GM18870 (cell line): Measurements from ENCODE around the gene MACROH2A2.

Experiments
- ATAC-seq: cut with Tn5 transposase; IDR thresholded peaks from one replicate; pipeline ENCODE4 v1.9.1; 2021; ENCODE audit warnings: moderate library complexity; ENCODE audit not compliant: unreplicated experiment

Gene MACROH2A2

DNA sequence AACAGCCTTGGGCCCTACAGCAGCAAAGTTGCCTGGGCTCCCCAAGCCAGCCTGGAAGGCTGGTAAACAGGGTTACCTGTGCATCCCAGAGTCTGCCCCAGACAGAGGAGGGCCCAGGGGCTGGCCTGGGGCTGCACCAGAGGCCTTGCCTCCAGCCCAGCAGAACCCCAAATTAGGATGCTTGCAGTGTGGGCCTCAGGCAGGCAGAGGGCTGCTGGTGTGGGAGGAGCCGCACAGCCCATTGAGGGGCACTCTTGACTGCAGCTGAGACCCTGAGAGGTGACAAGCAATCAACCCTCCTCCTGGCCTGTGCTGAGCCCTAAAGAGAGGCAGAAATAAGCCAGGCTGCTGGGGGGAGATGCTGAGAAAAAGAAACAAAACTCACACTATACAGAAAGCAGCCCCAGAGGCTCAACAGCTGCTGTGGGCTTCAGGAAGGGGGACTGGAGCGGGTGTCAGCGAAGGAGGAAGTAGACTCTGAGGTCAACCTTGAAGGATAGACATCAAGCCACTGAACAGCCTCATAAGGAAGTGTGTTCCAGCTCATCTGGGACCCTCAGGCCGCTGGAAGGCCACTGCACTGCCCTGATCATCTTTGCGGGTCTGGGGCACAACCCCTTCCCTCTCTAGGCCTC lies 73.4 kb downstream of the MACROH2A2 start:
- ATAC-seq, result no peak

DNA sequence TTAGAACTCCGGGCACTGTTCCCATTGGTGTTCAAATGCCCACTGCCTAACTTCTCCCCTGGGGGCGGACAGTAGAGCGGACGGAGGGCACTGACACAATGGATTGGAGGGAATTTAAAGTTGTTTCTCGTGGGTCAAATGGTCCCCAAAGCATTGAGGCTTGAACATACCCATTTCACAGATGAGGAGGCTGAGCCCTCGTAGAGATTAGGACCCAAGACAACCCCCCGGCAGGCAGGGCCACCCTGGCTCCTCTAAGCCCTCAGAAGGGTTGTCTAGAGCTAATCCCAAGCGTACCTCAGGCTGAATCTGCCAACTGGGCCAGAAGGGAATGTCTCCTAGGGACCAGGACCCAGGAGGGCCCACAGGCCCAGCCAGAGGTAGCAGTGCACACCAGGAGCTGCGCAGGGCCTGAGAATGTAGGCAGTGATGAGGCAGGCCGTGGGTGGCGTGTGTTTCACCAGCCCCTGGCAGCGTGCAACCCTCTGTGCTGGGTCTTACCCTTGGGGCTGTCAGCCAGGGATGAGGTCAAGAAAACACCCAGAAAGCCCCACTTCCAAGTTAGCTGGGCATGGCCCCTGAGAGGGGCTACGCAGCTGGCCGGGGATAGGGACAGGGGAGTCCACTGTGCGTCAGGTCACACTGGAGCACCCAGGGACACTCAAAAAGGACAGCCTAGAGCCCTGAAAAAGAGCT lies 74.2 kb downstream of the MACROH2A2 start:
- no peak for ATAC-seq

DNA sequence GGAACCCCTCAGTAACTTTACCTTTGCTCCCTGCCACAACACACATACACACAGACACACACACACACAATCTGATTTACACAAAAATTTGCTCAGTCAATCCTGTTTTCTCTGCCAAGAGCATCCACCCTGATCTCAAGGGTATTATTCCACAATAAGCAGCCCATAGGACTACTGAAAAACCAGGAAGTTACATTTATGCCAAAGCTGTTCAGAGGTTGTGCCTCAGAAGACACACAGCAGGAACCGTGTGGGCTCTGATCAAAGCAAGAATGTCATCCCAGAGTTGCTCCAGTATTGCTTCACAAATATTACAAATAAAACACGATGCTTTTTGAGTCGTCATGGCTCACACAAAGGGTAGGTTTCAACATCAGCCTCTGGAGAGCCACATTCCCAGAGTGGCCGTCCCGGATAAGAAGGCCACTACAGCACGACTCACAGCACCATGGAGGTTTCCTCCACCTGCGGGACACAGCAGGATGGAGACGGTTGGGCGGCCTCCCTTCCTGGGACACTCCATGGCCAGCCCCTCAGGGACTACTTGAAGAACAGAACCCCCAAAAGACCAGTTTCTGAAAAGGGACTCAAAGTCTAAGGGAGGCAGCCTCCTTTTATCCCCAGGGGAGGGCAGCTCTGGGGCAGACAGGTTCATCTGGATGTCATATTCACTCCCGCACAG lies 78.4 kb downstream of the MACROH2A2 start:
- ATAC-seq, result no peak

DNA sequence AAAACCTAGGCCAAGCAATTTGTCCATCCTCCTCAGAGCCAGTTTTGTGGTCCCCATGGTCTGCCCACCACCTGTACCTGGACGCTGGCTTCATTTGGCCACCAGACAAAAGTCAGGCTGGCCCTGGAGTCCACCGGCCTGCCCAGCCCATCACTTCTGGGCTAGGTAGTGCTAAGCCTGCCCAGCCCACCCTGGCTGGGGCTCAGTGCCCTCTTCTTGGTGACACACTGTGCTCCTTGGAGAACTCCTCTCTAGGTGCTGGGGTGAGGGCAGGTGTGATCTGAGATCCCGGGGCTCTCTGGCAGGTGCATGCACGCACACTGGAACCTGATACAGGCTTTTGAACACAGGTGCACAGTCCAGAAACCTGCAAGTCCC lies 78.9 kb downstream of the MACROH2A2 start:
- ATAC-seq, result no peak

DNA sequence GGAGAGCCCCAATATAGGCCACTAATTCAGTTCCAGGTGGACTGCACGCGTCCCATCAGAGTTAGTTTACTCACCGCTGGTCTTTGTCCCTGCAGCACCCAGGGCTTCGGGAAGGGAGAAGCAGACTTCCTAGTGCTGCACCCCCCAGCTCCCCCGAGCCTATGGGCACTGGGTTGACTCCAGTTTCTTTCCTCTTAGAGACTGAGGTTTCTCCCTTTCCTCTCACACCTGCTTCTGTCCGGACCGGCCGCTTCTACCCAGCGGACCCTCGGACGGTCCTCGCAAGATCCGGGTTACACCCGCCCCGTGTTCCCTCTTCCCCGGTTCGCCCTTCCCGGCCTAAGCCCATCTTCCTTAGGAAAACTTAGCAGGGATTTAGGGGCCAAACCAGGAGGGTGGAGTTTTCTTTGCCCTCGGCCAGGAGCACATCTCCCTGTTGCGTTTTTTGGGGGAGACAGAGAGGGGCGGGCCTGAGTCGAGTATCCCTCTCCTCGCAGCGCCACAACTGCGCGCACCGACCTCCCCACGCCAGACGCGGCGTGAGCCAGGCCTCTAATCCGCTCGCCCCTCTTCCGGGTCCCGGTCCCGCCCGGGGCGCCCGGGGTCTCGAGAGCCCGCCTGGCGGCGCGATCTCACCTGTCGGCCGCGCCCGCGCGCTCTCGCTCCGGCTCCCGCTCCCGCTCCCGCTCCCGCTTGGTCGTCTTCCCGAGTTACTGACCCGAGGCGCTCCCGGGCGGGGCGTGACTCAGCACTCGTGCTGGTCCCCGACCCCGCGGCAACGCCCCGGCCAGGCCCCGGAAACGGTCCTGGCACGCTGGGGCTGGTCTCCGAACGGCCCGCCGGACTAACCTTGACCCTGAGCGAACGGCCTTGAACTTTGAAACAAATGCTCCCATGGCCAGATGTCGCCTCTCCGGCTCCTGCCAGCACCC lies 79.7 kb downstream of the MACROH2A2 start, which contains the start of gene AIFM2:
AIFM2 (minus strand) TSS at position 728 of the 932 bp plus-strand sequence. CDS start 8,741 bp downstream, outside the sequence.
- peak; percentile 42 for ATAC-seq

DNA sequence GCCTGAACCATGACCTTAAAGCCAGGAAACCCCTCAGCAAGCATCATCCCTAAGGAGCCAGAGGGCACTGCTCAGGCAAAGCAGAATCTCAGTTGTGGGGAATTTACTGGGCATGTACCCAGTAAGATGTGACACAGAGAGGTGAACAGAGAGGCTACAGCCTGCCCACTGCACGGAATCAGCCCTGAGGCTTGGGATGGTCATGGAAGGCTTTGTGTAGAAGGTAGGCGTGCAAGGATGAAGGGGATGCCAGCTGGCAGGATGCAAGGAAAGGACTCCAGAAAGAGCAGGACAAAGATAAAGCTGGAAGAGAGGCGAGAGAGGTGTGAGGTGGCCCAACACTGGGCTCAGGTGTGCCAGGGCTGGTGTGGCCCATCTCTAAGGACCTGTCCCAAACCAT lies 82.4 kb downstream of the MACROH2A2 start:
- ATAC-seq, result no peak

DNA sequence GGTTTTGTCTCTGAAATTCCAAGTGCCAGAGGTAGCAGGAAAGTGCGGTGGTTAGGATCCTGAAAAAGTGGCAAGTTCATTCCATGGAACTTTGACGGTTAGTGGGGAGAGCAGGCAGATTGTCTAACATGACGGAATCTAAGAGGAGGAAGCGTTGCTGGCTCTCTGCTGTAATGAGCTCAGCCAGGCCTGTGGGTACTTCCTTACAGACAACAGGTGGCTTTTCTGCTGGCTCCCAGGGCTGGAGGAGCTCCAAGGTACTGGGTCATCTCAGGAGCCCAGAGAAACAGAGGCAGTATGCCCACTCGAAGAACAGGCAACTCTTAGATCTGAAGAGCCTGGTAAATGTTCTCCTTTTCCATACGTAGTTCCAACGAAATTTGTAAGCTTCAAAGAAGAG lies 83.0 kb downstream of the MACROH2A2 start:
- no peak for ATAC-seq

DNA sequence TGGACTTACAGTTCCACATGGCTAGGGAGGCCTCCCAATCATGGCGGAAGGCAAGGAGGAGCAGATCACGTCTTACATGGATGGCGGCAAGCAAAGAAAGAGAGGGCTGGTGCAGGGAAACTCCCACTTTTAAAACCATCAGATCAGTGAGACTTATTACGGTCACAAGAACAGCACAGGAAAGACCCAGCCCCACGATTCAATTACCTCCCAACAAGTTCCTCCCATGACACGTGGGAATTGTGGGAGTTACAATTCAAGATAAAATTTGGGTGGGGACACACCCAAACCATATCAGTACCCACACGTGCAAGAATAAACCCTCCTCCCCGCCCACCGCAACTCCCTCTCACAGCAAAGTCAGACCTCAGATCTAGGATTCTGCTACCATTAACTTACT lies 84.5 kb downstream of the MACROH2A2 start:
- ATAC-seq, result no peak

DNA sequence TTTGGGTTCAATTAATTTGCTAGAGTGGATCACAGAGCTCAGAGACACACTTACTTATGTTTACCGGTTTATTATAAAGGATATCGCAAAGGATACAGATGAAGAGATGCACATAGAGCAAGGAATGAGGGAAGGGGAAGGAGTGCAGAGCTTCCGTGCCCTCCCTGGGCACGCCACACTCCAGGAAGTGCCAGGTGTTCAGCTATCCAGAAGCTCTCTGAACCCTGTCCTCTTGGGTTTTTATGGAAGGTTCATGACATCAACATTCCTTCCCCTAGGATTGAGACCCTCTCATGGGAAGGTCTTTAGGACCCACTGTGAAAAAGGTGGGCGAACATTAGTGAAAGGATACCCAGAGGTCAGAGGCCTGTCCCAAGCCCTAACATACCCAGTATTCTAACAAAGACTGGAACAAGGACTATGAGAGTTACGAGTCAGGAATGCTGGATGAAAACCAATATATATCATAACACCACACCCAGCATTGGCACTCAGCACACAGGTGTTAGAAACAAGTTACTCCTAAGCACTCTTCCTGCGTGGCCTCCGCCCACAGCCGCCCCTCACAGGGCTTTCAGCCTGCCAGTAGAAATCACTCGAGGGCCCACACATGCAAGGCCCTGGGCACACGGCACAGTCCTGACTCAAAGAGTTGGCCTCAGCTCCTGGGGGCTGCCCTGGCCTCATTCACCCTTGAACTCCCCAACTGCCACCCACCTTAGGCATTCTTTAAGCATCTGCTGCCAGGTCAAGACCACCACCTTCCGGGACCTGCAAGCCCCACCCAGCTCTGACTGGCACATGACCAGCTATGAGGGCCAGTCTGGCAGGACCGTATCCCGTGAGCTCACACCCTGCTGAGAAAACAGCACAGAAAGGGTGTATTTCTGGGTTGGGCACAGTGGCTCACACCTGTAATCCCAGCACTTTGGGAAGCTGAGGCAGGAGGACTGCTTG lies 85.6 kb downstream of the MACROH2A2 start:
- ATAC-seq, result no peak

DNA sequence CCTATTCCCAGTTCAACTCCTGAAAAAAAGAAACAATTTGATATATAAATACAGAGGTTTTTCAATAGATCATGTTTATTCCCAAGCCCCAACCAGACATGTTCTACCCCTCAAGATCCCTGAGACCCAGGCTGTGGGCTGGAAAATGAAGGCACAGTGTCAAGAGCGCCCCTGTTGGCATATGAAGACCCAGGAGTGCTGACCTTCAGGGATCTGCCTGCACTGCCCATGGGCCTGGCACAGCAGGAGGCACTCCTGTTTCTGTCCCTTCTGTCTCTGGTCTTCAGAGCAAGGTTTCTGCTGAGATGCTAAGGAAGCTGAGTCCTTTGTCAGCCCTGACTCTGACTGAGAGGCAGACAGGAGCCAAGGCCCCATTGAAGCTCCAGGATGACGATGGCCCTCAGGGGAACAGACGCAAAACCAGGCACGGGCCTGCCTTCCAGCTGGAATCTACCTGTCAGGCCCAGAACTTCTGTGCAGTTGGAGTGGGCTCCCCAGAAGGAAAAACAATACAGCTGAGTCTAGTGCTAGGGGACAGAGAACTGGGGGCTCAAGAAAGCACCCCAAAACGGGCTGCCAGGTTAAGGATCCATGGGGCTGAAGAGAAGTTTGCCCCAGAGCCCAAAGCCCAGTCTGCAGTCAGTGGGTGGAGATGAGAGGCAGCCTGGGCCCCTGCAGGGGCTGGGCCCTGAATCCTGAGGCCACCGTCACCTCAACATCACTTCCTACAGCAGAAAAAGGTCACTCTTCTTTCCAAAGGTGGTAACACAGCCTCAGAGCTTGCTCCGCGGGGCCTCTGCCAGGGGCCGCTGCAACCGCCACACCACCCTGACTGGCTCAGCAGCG lies 86.7 kb downstream of the MACROH2A2 start:
- ATAC-seq, result no peak

DNA sequence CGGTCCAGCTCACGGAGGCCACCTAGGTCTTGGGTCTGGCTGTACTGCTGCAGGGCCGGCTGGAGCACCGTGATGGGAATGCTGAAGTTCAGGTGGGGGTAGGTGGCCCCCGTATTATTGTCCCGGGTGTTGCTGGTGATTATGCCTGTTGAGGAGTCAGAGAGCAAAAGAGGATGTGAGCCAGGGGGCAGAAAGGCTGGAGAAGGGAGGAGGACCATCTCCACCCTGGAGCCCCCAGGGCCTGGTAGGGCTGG lies 87.3 kb downstream of the MACROH2A2 start:
- no peak for ATAC-seq

DNA sequence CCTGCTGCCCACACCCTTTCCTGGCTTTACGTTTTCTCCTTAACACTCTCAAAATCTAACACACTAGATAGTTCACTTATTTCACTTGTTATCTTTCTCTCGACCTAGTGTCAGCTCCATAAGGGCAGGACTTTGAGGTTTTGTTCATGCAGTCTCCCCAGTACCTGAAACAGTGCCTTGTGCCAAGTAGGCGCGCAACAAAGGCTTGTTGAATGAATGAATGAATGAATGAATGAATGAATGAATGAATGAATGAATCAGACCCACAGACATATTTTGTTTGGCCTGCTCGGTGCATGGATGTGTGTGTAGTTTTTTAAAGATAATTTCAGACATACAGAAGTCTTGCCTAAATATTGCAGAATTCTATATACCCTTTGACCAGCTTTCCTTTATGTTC lies 87.7 kb downstream of the MACROH2A2 start:
- ATAC-seq, result no peak

DNA sequence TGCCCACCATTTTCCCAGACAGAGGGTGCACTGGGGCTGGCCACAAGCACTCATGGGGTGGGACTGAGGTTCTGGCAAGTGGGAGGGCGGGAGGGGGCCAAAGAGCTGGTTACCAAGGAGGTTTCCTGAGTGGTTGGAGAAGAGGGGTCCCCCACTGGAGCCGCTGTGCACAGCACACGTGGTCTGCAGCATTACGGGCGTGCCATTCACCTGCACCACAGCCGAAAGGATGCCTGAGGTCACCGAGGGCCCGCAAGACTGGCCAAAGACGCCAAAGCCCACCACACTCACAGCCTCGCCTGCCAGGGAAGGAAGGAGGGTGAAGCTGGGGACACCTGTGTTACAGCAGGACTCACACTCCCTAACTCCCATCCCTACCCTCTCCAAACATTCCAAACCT lies 89.9 kb downstream of the MACROH2A2 start:
- no peak for ATAC-seq

DNA sequence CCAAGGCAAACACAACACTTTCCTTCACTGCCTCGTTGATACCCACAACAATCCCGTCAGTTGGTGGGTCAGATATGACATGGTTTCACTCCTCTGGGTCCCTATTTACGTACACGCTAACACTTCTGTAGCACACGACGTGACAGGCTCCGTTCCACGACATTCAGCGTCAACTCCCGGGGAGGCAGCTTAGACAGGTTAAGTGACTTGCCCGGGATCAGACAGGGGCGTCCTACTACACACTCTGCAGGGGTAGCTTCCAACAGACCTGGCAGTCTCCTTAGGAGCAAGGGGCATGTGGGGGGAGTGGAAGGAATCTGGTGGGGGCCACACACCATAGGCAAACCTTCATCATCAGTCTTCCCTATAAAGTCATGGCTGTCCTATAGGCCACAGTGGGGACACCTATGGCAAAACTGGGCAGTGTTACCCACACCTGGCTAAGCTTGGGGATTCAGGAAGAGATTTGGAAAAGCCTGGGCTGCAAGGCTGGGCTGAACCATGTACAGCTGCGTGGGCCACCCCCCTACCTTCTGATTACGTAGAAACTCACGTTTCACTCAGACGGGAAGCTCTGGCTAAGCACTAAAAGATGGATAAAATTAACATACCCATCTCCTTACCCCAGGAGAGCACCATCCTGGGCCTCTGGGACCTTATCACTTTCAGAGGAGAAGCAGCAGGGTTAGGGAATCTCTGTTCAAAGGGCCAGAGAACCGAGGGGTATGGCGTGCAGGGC lies 91.9 kb downstream of the MACROH2A2 start:
- no peak for ATAC-seq

DNA sequence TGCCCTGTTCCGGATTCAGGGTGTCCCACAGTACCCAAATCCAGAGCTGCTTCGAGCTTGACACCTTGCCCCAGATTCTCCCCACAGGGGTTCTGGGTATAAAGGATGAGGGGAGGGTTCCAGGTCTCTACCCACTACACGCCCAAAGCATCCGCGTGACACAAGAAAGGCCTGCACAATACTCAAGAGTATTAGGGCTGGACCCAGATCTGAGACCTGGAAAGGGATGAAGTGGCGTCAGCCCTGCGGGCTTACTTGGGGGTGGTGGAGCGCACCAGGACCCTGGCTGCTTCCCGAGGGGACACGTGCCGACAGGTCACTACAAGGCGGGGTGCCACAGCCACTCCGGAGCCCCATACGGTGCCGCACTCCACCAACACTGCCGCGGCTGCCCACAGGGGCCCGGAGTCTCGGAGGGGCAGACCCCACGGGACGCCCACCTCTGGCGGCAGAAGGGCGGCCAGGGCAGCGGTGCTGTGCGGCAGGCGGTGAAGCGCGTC lies 92.6 kb downstream of the MACROH2A2 start:
- ATAC-seq, result no peak

DNA sequence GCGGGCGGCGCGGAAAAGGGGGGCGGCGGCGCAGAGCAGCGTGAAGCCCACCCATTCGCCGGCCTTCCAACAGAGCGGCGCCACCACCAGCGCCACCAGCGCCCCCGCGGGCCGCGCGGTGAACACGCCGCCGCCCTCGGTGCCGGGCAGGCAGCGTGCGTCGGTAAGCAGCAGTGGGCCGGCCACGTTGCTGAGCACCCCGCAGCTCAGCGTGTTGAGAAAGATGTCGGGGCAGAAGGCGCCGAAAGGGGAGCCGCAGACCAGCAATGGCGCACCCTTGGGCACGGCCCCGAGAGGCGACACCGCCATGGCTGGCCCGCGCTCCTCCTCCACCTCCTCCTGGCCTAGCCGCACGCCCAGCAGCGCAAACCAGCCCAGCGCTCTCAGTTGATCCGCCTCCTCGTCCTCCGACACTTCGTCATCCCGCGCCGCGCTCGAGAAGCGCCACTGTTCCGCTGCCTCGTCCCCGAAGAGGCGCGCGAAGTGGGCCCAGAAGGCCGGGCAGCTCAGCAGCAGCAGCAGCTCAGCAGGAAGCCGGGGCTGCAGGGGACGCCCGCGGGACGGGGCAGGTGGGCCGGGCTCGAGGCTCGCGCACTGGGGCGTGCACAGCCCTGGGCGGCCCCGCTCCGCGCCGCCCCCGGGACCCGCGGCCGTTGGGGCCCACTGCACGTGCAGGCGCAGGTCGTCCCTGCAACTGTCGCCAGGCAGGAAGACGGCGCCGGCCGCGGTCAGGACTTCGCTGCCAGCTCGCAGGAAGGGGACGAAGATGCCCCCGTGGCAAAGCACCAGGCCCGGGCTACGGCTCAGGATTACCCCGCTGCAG lies 93.2 kb downstream of the MACROH2A2 start:
- peak; percentile 30 for ATAC-seq

DNA sequence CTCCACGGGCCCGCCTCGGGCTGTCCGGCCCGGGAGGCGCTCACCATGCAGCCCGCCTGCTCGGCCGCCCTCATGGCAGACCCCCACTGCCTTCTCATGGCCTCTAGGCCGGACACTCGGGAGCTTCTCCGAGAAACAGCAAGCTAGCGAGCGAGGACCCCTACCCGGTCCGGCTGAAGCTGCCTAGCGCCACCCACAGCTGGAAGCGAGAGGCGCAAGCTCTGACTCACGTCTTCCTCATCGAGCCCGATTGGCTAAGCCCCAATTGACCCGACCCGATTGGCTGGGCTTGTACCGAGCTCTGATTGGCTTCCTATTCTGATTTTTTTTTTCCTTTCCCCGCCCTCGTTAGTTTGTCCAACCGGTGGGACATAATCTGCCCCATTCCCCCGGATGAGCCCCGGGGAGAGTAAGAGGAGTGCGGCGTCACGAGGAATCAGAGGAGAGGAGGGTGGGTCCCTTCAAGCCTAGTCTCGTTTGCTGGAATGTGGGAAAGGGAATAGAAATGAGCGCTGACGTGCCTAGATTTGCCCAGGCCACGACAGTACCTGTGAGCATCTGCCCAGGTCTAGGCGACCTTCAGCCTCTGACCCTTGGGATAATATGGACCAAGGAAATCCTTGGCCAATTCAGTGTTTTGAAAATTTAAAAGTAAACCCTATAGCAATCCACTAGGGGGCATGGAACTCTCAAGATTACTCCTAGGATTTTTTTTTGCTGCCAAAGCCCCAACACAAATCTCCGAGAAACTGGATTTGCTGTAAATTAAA lies 94.0 kb downstream of the MACROH2A2 start, which contains the start of gene TYSND1:
TYSND1 (minus strand) TSS at position 212 of the 770 bp plus-strand sequence; CDS start at position 98, 114 bp downstream.
- ATAC-seq, result peak; percentile 93
